SU-DHL-6 (cell line): ENCODE results near the gene RIPOR2.
"Not testable (repeated sequence)": the region's sequence is repeated elsewhere in the genome, so short reads cannot be mapped to it uniquely, and the experiment has no call there.

Experiments used
- EZH2phosphoT487 ChIP-seq: fragments of 200-600 bp; sonication (generic), shearing (Covaris generic); conservative IDR thresholded peaks from 2 replicates; pipeline ENCODE4 v1.6.1; 2018; ENCODE audit warnings: mild to moderate bottlenecking, antibody characterized with exemption, low read length, moderate library complexity, mixed read lengths
- TF ChIP-seq, protein P1 (sequence below): fragments of 200-600 bp; sonication (generic); IDR thresholded peaks from one replicate; pipeline ENCODE4 v1.5.1; 2017; ENCODE audit warnings: antibody characterized with exemption, mild to moderate bottlenecking, low read length, moderate library complexity; ENCODE audit not compliant: insufficient read depth, poor library complexity, severe bottlenecking

DNA sequence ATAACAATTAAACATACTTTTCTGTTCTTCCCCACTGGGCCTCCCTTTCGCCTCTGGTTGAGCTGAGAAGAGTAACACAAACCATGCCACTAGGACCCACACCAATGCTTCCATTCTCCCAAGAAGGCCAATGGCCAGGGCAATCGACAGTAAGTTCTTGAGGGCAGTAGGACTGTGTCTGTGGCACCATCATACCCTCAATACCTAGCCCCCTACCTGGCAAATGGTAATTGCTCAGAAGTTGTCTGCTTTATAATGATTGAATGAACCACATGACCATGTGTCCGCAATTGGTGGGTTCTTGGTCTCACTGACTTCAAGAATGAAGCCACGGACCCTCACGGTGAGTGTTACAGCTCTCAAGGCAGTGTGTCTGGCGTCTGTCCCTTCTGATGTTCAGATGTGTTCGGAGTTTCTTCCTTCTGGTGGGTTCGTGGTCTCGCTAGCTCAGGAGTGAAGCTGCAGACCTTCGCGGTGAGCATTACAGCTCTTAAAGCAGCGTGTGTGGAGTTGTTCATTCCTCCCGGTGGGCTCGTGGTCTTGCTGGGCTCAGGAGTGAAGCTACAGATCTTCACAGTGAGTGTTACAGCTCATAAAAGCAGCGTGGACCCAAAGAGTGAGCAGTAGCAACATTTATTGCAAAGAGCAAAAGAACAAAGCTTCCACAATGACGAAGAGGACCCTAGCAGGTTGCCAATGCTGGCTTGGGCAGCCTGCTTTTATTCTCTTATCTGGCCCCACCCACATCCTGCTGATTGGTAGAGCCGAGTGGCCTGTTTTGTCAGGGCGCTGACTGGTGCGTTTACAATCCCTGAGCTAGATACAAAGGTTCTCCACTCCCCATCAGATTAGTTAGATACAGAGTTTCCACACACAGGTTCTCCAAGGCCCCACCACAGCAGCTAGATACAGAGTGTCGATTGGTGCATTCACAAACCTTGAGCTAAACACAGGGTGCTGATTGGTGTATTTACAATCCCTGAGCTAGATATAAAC lies 170.6 kb downstream of the RIPOR2 start:
- TF ChIP-seq, protein P1, sequence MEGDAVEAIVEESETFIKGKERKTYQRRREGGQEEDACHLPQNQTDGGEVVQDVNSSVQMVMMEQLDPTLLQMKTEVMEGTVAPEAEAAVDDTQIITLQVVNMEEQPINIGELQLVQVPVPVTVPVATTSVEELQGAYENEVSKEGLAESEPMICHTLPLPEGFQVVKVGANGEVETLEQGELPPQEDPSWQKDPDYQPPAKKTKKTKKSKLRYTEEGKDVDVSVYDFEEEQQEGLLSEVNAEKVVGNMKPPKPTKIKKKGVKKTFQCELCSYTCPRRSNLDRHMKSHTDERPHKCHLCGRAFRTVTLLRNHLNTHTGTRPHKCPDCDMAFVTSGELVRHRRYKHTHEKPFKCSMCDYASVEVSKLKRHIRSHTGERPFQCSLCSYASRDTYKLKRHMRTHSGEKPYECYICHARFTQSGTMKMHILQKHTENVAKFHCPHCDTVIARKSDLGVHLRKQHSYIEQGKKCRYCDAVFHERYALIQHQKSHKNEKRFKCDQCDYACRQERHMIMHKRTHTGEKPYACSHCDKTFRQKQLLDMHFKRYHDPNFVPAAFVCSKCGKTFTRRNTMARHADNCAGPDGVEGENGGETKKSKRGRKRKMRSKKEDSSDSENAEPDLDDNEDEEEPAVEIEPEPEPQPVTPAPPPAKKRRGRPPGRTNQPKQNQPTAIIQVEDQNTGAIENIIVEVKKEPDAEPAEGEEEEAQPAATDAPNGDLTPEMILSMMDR: not testable (repeated sequence)
- TF ChIP-seq EZH2phosphoT487: not testable (repeated sequence)
